K562 (cell line): Measurements from ENCODE around the gene PDZD2. TPM values are rescaled to one million over a fixed set of nuclear protein-coding genes. Genes with fewer than 3 reads are reported as not detected.

Source experiments
- ATAC-seq: fragments of 200-7000 bp; cut with Tn5 transposase; 3 replicates; pipeline ENCODE4 v1.9.1; 2020; ENCODE audit warnings: moderate library complexity
- BruUV-seq: library from RNA; stranded (reverse); fragments of 400-500 nt; replicated peaks from 2 replicates; lab custom pipeline; 2021; lab: Mats Ljungman, UMichigan
- CTCF ChIA-PET: fragments of 300-600 bp; formaldehyde crosslinking; extraction: SDS; loops from one replicate; lab custom pipeline; 2021; ENCODE audit warnings: low intra/inter-chr PET ratio; lab: Yijun Ruan, JAX
- POLR2A ChIA-PET: fragments of 300-600, 350-650 bp; sonication (Branson Sonifier 250); formaldehyde crosslinking; extraction: SDS; loops from one replicate; lab custom pipeline; 2021; ENCODE audit warnings: antibody characterized with exemption, inconsistent platforms; lab: Yijun Ruan, JAX
- DNase-seq, 4 experiments: peaks; one replicate each; pipeline versions ENCODE4 v3.0.0 to v3.0.0-alpha.2; 2011 to 2018; ENCODE audit warnings: low spot score in 3 of 4, mixed read lengths in 3 of 4; ENCODE audit errors: extremely low read depth in 1 of 4
- FAIRE-seq: peaks from 2 replicates; lab custom pipeline; 2011; peaks lifted over from hg19 to GRCh38; lab: Jason Lieb, UNC
- H2AFZ ChIP-seq: 2 replicates; pipeline ENCODE4 v1.6.0; 2011; ENCODE audit warnings: low read depth, low read length, control low read depth, inconsistent platforms
- H3K27ac ChIP-seq: fragments of 200-600 bp; 3 replicates; pipeline ENCODE4 v1.8.0; 2011; ENCODE audit warnings: low read depth, mild to moderate bottlenecking, control low read depth, inconsistent platforms, low read length, moderate library complexity, mixed read lengths; ENCODE audit errors: extremely low read depth
- H3K27me3 ChIP-seq, 2 experiments: fragments of 300-600 bp in 1 of 2; 2 replicates in 1 of 2; 3 replicates in 1 of 2; pipeline versions ENCODE4 v1.6.0 to v1.8.0; 2011; ENCODE audit warnings: inconsistent platforms in 2 of 2, low read length in 2 of 2, mild to moderate bottlenecking in 1 of 2, mixed read lengths in 1 of 2, moderate library complexity in 1 of 2; ENCODE audit not compliant: control insufficient read depth in 2 of 2, insufficient read depth in 2 of 2
- H3K36me3 ChIP-seq: fragments of 300-600 bp; 3 replicates; pipeline ENCODE4 v1.8.0; 2011; ENCODE audit warnings: mild to moderate bottlenecking, low read length, inconsistent platforms; ENCODE audit not compliant: control insufficient read depth, insufficient read depth
- H3K4me1 ChIP-seq, 2 experiments: fragments of 200-600 bp in 1 of 2; replicated peaks in 1 of 2; 2 replicates in 1 of 2; 3 replicates in 1 of 2; pipeline versions ENCODE4 v1.5.1 to v1.8.0; 2011; ENCODE audit warnings: inconsistent platforms in 2 of 2, low read length in 2 of 2, mild to moderate bottlenecking in 1 of 2, mixed read lengths in 1 of 2, moderate library complexity in 1 of 2; ENCODE audit not compliant: control insufficient read depth in 2 of 2, insufficient read depth in 2 of 2
- H3K4me2 ChIP-seq: 2 replicates; pipeline ENCODE4 v1.6.1; 2011; ENCODE audit warnings: low read length, control low read depth, inconsistent platforms, mixed read lengths; ENCODE audit not compliant: insufficient read depth
- H3K4me3 ChIP-seq: fragments of 200-600 bp; sonication (generic), shearing (Covaris generic); 2 replicates; pipeline ENCODE4 v1.5.1; 2016; ENCODE audit warnings: control low read depth, inconsistent platforms
- H3K79me2 ChIP-seq: fragments of 200-600 bp; 3 replicates; pipeline ENCODE4 v1.8.0; 2011; ENCODE audit warnings: low read length, inconsistent platforms; ENCODE audit not compliant: control insufficient read depth, insufficient read depth
- H3K9ac ChIP-seq, 2 experiments: 2 replicates each; pipeline versions ENCODE4 v1.6.0 to v1.6.1; 2011; ENCODE audit warnings: low read depth in 2 of 2, low read length in 2 of 2, control low read depth in 1 of 2, inconsistent platforms in 1 of 2, mild to moderate bottlenecking in 1 of 2, mixed read lengths in 1 of 2; ENCODE audit not compliant: insufficient read depth in 1 of 2
- H3K9me1 ChIP-seq: one replicate; pipeline ENCODE4 v1.6.0; 2011; ENCODE audit warnings: inconsistent platforms, mild to moderate bottlenecking, low read length, moderate library complexity; ENCODE audit not compliant: control insufficient read depth, insufficient read depth
- H3K9me3 ChIP-seq: replicated peaks from 2 replicates; pipeline ENCODE4 v1.5.1; 2011; ENCODE audit warnings: low read depth, low read length, inconsistent platforms; ENCODE audit not compliant: control insufficient read depth, insufficient read depth
- H4K20me1 ChIP-seq: replicated peaks from 2 replicates; pipeline ENCODE4 v1.6.1; 2011; ENCODE audit warnings: low read length, inconsistent platforms, mixed read lengths; ENCODE audit not compliant: control insufficient read depth, insufficient read depth
- HLTF ChIP-seq: fragments of 450-650 bp; IDR thresholded peaks from 2 replicates; pipeline ENCODE4 v1.6.1; 2016
- TAF15 ChIP-seq: fragments of 200-400 bp; formaldehyde crosslinking; IDR thresholded peaks from 2 replicates; pipeline ENCODE4 v1.6.1; 2017; ENCODE audit warnings: mild to moderate bottlenecking, low read depth, low read length, moderate library complexity
- ZNF3 ChIP-seq: fragments of 250-450 bp; sonication (Bioruptor Pico); IDR thresholded peaks from 2 replicates; pipeline ENCODE4 v1.5.0; 2021; ENCODE audit warnings: mild to moderate bottlenecking, moderate library complexity
- ZNF589 ChIP-seq: fragments of 200-800 bp; sonication (Bioruptor generic); IDR thresholded peaks from 2 replicates; pipeline ENCODE4 v1.6.1; 2016; ENCODE audit warnings: low read depth, missing genetic modification characterization, missing compliant biosample characterization
- WGBS: fragments of 100-300 bp; shearing (Covaris generic); methylation state at CpG from one replicate; pipeline ENCODE4 v1.1.6; 2016; ENCODE audit warnings: low coverage, mixed read lengths; ENCODE audit not compliant: insufficient coverage; ENCODE audit errors: missing lambda C conversion rate; 5-methylcytosine and 5-hydroxymethylcytosine counted together
- in situ Hi-C: fragments of 300-500 bp; cut with MboI; formaldehyde crosslinking; loops from 4 replicates; pipeline ENCODE4 v1.15.0; 2018; ENCODE audit warnings: inconsistent platforms, mixed read lengths
- intact Hi-C: fragments of 100-400 bp; cut with micrococcal nuclease; formaldehyde crosslinking; loops from 2 replicates; pipeline ENCODE4 v1.14.2; 2022
- polyA plus RNA-seq, 8 experiments: library from polyadenylated mRNA; depleted of rRNA in 4 of 8; stranded (reverse) in 5 of 8; unstranded in 3 of 8; fragments of >200 nt; fragmentation: Nextera tagmentation in 2 of 8; fragmentation: Illumina TruSeq in 1 of 8; extraction: Ambion mirVana in 2 of 8; extraction: Trizol in 1 of 8; gene quantifications; 2 replicates each; pipeline versions ENCODE4 v1.2.1 to v1.2.3, GENCODE V29; 2011 to 2014; ENCODE audit warnings: inconsistent platforms in 1 of 8, missing spikeins in 1 of 8
- total RNA-seq, 7 experiments: library from RNA; depleted of rRNA in 6 of 7; stranded (reverse); fragments of >200 nt in 6 of 7; fragmentation: Illumina TruSeq in 2 of 7; extraction: Trizol in 2 of 7; gene quantifications; 2 replicates each; pipeline versions ENCODE4 v1.2.1 to v1.2.3, GENCODE V29; 2011 to 2021; ENCODE audit warnings: low replicate concordance in 1 of 7
- TF ChIP-seq, protein P1 (sequence below): fragments of 250-450 bp; sonication (Bioruptor Pico); IDR thresholded peaks from 2 replicates; pipeline ENCODE4 v1.5.1; 2021; ENCODE audit warnings: mild to moderate bottlenecking
- TF ChIP-seq, protein P2 (sequence below): fragments of 250-450 bp; sonication (Bioruptor Pico); IDR thresholded peaks from 2 replicates; pipeline ENCODE4 v1.4.0; 2020; ENCODE audit warnings: mild to moderate bottlenecking, moderate library complexity
- TF ChIP-seq, protein P3 (sequence below), 2 experiments: fragments of 450-650 bp; IDR thresholded peaks; 2 replicates each; pipeline ENCODE4 v1.6.1; 2016; ENCODE audit warnings: mild to moderate bottlenecking in 2 of 2, borderline replicate concordance in 1 of 2, low read depth in 1 of 2, moderate library complexity in 1 of 2
- TF ChIP-seq, protein P4 (sequence below): sonication (generic); formaldehyde crosslinking; IDR thresholded peaks from 2 replicates; pipeline ENCODE4 v1.4.0; 2020; ENCODE audit warnings: mild to moderate bottlenecking, missing genetic modification reagents

The PDZD2 gene
- total and polyA plus RNA-seq, 9 of the 15 experiments (the other 6 are each of a cell fraction or from before 2014, with no cell fraction given): 0.02 to 0.08 (median 0.04) TPM; not detected in 6

DNA sequence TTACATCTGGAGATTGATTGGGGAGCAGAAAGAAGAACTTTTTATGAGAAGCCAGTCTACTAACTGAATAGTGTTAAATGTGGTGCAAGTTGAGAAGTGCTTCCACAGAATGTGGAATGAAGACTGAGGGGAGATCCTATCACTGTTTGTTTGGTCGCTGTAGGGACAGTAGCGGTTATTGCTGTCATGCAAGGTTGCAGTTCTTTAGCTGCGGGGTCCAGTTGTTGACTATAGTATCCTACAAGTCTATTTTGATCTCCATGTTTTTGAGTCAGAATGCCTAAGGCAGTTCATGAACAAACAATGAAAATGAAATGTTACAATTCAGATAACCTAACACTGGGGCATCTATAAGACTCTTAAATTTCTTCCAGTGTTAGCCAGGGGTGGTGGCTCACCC is 45.3 kb upstream of the PDZD2 start:
- CTCF ChIA-PET: interaction anchor here (0.6 kb wide), 1 partner anchor 220 kb away, joined by 3 read pairs; no protein-coding TSS in a partner anchor
- BruUV-seq: no TSS peak
- H3K79me2 ChIP-seq: no peaks in the 10 kb centered on the region
- ATAC-seq: no peak
- H2AFZ ChIP-seq: no peak overlapping the region
- in situ Hi-C loops: loop anchor here (25.0 kb wide), 1 partner anchor 1019 kb away; no protein-coding TSS in a partner anchor
- POLR2A ChIA-PET: no interaction called here
- no peak overlapping the region for H3K4me3 ChIP-seq
- H3K9ac ChIP-seq: no peak overlapping the region
- no peak overlapping the region for H3K4me2 ChIP-seq
- H3K27ac ChIP-seq: no peak overlapping the region
- WGBS: 0% methylated on average over 3 of the region's 3 CpGs
- no peaks in the 10 kb centered on the region for H3K36me3 ChIP-seq
- no peak for FAIRE-seq
- H3K4me1 ChIP-seq: no peaks in the 10 kb centered on the region
- DNase-seq: no peak
- peaks cover 20 to 25% of the 10 kb centered on the region in 2 experiments; a peak in 4 of 5 replicates for H3K27me3 ChIP-seq
- H3K9me1 ChIP-seq: no peaks in the 10 kb centered on the region
- intact Hi-C loops: loop anchor here (2.0 kb wide), 1 partner anchor 21 kb away; no protein-coding TSS in a partner anchor
- H3K9me3 ChIP-seq: no peaks in the 10 kb centered on the region
- H4K20me1 ChIP-seq: no peaks in the 10 kb centered on the region
- no peak for TF ChIP-seq ZNF589 (CRISPR knock-in tag)
- TF ChIP-seq, protein P1, sequence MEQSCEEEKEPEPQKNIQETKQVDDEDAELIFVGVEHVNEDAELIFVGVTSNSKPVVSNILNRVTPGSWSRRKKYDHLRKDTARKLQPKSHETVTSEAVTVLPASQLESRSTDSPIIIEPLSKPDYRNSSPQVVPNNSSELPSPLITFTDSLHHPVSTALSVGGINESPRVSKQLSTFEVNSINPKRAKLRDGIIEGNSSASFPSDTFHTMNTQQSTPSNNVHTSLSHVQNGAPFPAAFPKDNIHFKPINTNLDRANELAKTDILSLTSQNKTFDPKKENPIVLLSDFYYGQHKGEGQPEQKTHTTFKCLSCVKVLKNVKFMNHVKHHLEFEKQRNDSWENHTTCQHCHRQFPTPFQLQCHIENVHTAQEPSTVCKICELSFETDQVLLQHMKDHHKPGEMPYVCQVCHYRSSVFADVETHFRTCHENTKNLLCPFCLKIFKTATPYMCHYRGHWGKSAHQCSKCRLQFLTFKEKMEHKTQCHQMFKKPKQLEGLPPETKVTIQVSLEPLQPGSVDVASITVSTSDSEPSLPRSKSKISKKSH (CRISPR knock-in tag): no peak
- TF ChIP-seq ZNF3 (CRISPR knock-in tag): no peak
- TF ChIP-seq, protein P2, sequence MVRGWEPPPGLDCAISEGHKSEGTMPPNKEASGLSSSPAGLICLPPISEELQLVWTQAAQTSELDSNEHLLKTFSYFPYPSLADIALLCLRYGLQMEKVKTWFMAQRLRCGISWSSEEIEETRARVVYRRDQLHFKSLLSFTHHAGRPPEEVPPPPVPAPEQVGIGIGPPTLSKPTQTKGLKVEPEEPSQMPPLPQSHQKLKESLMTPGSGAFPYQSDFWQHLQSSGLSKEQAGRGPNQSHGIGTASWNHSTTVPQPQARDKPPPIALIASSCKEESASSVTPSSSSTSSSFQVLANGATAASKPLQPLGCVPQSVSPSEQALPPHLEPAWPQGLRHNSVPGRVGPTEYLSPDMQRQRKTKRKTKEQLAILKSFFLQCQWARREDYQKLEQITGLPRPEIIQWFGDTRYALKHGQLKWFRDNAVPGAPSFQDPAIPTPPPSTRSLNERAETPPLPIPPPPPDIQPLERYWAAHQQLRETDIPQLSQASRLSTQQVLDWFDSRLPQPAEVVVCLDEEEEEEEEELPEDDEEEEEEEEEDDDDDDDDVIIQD (CRISPR knock-in tag): no peak
- TF ChIP-seq, protein P3, sequence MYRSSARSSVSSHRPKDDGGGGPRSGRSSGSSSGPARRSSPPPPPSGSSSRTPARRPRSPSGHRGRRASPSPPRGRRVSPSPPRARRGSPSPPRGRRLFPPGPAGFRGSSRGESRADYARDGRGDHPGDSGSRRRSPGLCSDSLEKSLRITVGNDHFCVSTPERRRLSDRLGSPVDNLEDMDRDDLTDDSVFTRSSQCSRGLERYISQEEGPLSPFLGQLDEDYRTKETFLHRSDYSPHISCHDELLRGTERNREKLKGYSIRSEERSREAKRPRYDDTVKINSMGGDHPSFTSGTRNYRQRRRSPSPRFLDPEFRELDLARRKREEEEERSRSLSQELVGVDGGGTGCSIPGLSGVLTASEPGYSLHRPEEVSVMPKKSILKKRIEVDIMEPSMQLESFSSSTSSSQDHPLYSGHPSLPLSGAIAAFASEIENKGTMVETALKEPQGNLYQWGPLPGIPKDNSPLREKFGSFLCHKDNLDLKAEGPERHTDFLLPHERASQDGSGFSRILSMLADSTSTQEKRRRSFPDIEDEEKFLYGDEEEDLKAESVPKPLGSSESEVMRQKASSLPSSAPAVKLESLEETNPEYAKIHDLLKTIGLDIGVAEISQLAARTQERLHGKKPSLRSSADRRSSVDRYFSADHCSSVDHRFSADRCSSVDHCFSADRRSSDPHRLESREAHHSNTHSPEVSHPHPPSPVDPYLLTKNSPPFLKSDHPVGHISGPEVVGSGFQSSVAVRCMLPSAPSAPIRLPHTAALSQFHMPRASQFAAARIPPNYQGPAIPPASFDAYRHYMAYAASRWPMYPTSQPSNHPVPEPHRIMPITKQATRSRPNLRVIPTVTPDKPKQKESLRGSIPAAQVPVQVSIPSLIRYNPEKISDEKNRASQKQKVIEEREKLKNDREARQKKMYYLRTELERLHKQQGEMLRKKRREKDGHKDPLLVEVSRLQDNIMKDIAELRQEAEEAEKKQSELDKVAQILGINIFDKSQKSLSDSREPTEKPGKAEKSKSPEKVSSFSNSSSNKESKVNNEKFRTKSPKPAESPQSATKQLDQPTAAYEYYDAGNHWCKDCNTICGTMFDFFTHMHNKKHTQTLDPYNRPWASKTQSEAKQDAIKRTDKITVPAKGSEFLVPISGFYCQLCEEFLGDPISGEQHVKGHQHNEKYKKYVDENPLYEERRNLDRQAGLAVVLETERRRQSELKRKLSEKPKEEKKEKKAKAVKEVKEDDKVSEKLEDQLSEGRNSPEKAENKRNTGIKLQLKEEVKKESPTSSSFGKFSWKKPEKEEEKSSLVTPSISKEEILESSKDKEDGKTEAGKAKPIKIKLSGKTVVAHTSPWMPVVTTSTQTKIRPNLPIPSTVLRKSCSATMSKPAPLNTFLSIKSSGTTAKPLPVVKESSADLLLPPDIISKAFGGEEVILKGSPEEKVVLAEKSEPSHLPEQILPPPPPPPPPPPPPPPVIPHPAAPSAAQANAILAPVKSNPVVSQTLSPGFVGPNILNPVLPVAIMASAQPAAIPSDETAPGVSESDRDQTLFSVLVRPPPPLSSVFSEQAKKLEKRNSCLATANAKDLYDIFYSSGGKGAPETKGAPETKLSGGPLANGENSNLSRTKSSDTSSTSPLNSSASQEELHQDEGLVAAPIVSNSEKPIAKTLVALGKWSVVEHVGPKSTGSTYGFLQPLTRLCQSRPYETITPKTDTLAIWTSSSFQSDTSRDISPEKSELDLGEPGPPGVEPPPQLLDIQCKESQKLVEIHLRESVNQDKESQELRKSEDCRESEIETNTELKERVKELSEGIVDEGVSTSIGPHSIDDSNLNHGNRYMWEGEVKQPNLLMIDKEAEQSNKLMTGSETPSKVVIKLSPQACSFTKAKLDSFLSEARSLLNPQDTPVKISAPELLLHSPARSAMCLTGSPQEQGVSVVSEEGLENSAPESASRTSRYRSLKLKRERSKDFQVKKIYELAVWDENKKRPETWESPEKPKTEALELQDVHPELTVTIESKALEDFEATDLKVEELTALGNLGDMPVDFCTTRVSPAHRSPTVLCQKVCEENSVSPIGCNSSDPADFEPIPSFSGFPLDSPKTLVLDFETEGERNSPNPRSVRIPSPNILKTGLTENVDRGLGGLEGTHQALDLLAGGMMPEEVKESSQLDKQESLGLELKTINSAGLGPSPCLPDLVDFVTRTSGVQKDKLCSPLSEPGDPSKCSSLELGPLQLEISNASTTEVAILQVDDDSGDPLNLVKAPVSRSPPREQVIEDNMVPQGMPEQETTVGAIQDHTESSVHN (IDR thresholded peaks at IDR 0.05; ENCODE audit: borderline replicate concordance in 1 of 2, low read depth in 1 of 2): no peak
- TF ChIP-seq, protein P4, sequence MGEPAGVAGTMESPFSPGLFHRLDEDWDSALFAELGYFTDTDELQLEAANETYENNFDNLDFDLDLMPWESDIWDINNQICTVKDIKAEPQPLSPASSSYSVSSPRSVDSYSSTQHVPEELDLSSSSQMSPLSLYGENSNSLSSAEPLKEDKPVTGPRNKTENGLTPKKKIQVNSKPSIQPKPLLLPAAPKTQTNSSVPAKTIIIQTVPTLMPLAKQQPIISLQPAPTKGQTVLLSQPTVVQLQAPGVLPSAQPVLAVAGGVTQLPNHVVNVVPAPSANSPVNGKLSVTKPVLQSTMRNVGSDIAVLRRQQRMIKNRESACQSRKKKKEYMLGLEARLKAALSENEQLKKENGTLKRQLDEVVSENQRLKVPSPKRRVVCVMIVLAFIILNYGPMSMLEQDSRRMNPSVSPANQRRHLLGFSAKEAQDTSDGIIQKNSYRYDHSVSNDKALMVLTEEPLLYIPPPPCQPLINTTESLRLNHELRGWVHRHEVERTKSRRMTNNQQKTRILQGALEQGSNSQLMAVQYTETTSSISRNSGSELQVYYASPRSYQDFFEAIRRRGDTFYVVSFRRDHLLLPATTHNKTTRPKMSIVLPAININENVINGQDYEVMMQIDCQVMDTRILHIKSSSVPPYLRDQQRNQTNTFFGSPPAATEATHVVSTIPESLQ (CRISPR knock-in tag): no peak
- TF ChIP-seq HLTF: no peak
- TF ChIP-seq TAF15: no peak
